ENCODE measurements around the gene SCRN2. TPM values are rescaled to one million over a fixed set of nuclear protein-coding genes. Genes with fewer than 3 reads are reported as not detected.

SCRN2 gene
- total and polyA plus RNA-seq, 2 of the 8 experiments (the other 6 are each of a cell fraction or from before 2014, with no cell fraction given): 24.4 to 42.3 TPM

GRCh38 chr17:47812146-47812920, 28.7 kb downstream of the SCRN2 start (continued):
- no peak for TF ChIP-seq MAX (IDR thresholded peaks at IDR 0.05)
- TF ChIP-seq JUN (IDR thresholded peaks at IDR 0.05; ENCODE audit: low read depth, low read length): no peak
- TF ChIP-seq HDAC2 (IDR thresholded peaks at IDR 0.05; ENCODE audit: borderline replicate concordance in 1 of 2, low read depth in 2 of 2, low read length in 2 of 2): no peak
- no peak for TF ChIP-seq EZH2 (IDR thresholded peaks at IDR 0.05; ENCODE audit: low read depth, low read length, severe bottlenecking)
- TF ChIP-seq CEBPB (IDR thresholded peaks at IDR 0.05; ENCODE audit: low read depth, low read length): no peak
- no peak for TF ChIP-seq USF2 (IDR thresholded peaks at IDR 0.05; ENCODE audit: low read length)
- TF ChIP-seq YY1 (IDR thresholded peaks at IDR 0.05; ENCODE audit: low read depth, low read length): no peak
- TF ChIP-seq BCL11A (IDR thresholded peaks at IDR 0.05; ENCODE audit: low read depth in 2 of 2, low read length in 2 of 2): no peak
- TF ChIP-seq SRF (IDR thresholded peaks at IDR 0.05; ENCODE audit: low read depth, low read length): no peak

All from H1 (cell line).